HL-60/S4 treated with phorbol 12-myristate 13-acetate at 8.2 ng/mL for 4 days and 3 days (cell line): Measurements from ENCODE around the gene CNTROB.
"Not testable (repeated sequence)": the region's sequence is repeated elsewhere in the genome, so short reads cannot be mapped to it uniquely, and the experiment has no call there.

Source experiments
- in situ Hi-C: fragments of 300-500 bp; cut with MboI; formaldehyde crosslinking; loops from 2 replicates; pipeline ENCODE4 v1.15.0; 2022; ENCODE audit warnings: low sequenced_read_pairs

Gene CNTROB

GRCh38 chr17:7943291-7943690, 11.3 kb downstream of the CNTROB start:
- in situ Hi-C loops = no loop called here

- in situ Hi-C loops = no loop called here
Observed at GRCh38 chr17:7944326-7944725, 12.3 kb downstream of the CNTROB start.

GRCh38 chr17:7945651-7946050, 13.6 kb downstream of the CNTROB start:
- in situ Hi-C loops = no loop called here

GRCh38 chr17:7946441-7946840, 14.4 kb downstream of the CNTROB start:
- in situ Hi-C loops = no loop called here

GRCh38 chr17:7947651-7948050, 15.6 kb downstream of the CNTROB start:
- in situ Hi-C loops = no loop called here

GRCh38 chr17:7950578-7950977, 18.6 kb downstream of the CNTROB start:
- in situ Hi-C loops = no loop called here

- in situ Hi-C loops = no loop called here
Observed at GRCh38 chr17:7951143-7951792, 19.3 kb downstream of the CNTROB start.

GRCh38 chr17:7953266-7953665, 21.3 kb downstream of the CNTROB start:
- in situ Hi-C loops = not testable (repeated sequence)

- in situ Hi-C loops = no loop called here
Observed at GRCh38 chr17:7955414-7956227, 23.6 kb downstream of the CNTROB start.

GRCh38 chr17:7956228-7956965, 24.4 kb downstream of the CNTROB start:
- in situ Hi-C loops = no loop called here

GRCh38 chr17:7959503-7960253, 27.7 kb downstream of the CNTROB start:
- in situ Hi-C loops = no loop called here

- in situ Hi-C loops = no loop called here
Observed at GRCh38 chr17:7961421-7961820, 29.4 kb downstream of the CNTROB start.

GRCh38 chr17:7967751-7968150, 35.7 kb downstream of the CNTROB start:
- in situ Hi-C loops = no loop called here

GRCh38 chr17:7969433-7969832, 37.4 kb downstream of the CNTROB start:
- in situ Hi-C loops = no loop called here

GRCh38 chr17:7971651-7972050, 39.6 kb downstream of the CNTROB start:
- in situ Hi-C loops = no loop called here

GRCh38 chr17:7972131-7972785, 40.3 kb downstream of the CNTROB start:
- in situ Hi-C loops = no loop called here

- in situ Hi-C loops = no loop called here
Observed at GRCh38 chr17:7974638-7975131, 42.7 kb downstream of the CNTROB start.

GRCh38 chr17:7977039-7977438, 45.0 kb downstream of the CNTROB start:
- in situ Hi-C loops = no loop called here

GRCh38 chr17:7977805-7978204, 45.8 kb downstream of the CNTROB start:
- in situ Hi-C loops = no loop called here

- in situ Hi-C loops = no loop called here
Observed at GRCh38 chr17:7982173-7982572, 50.2 kb downstream of the CNTROB start.
